T-helper 1 cell treated with Interleukin-12 subunit alpha and Interleukin-12 subunit beta and Interleukin-4 antibody, amounts not matched to agents 30 μg/mL and 1 μg/mL, for 36 hours (primary cell): ENCODE results near the gene TEX51.

Source experiments
- H3K27ac Mint-ChIP-seq: one replicate; pipeline ENCODE4 v1.8.0; 2021; ENCODE audit warnings: mild to moderate bottlenecking, mixed read lengths
- H3K27me3 Mint-ChIP-seq: one replicate; pipeline ENCODE4 v1.8.0; 2021; ENCODE audit warnings: low read depth, mixed read lengths
- H3K36me3 Mint-ChIP-seq: one replicate; pipeline ENCODE4 v1.8.0; 2021; ENCODE audit warnings: low read depth, mixed read lengths
- H3K4me1 Mint-ChIP-seq: one replicate; pipeline ENCODE4 v1.8.0; 2021; ENCODE audit warnings: low read depth, mixed read lengths
- H3K4me3 Mint-ChIP-seq: one replicate; pipeline ENCODE4 v1.8.0; 2021; ENCODE audit warnings: mild to moderate bottlenecking, moderate library complexity, mixed read lengths
- H3K9me3 Mint-ChIP-seq: one replicate; pipeline ENCODE4 v1.8.0; 2021; ENCODE audit warnings: mixed read lengths

The TEX51 gene

GRCh38 chr2:126934809-126935208 lies 36.1 kb downstream of the TEX51 start:
- no peaks in the 10 kb centered on the region for H3K36me3 Mint-ChIP-seq
- H3K27ac Mint-ChIP-seq: no peak overlapping the region
- H3K4me3 Mint-ChIP-seq: no peak overlapping the region
- no peaks in the 10 kb centered on the region for H3K9me3 Mint-ChIP-seq
- H3K27me3 Mint-ChIP-seq: peaks cover 5% of the 10 kb centered on the region
- H3K4me1 Mint-ChIP-seq: no peaks in the 10 kb centered on the region

DNA sequence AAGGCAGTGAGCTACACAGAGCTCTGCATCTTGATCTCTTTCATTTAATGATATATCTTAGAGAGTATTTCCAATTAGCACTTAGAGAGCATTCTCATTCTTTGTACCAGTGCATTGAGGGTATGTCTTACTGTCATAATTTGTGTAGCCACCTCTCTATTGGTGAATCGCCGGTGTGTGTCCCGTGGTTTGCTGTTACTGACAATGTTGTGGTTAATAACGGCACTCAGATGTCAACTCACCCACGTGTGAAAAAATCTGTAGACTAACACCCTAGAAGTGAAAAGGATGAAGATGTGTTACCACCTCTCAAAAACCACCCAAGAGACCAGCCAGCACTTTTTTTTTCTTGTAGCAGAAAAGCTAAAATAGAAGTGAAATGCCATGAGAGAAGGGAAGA lies 37.1 kb downstream of the TEX51 start:
- Mint-ChIP-seq H3K4me1 (no peaks in the 10 kb centered on the region), H3K36me3 (no peaks in the 10 kb centered on the region), H3K27me3 (no peaks in the 10 kb centered on the region), H3K27ac (no peak overlapping the region), H3K9me3 (no peaks in the 10 kb centered on the region), H3K4me3 (no peak overlapping the region)

DNA sequence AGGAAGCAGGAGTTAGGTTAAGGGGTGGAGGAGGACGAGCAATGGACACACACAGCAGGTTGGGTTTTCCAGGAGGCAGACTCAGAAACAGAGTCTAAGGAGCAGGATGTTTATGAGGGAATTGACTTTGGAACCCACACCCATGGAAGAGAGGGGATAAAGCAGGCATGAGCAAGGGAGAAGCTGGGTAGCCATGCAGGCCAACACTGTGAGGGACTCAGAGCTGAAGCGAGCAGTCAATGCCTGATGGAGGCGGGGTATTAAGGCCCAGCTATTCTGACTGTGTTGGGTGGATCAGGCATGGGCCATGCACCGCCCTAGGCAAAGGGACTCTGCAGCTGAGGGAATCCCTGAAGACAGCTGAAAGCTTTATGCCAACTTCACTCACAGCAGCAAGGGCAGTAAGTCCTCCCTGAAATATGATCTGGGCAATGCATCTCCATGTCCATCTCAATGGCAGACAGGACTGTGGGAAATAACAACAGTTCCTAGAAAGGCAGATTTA lies 37.6 kb downstream of the TEX51 start:
- Mint-ChIP-seq H3K9me3 (no peaks in the 10 kb centered on the region), H3K27me3 (no peaks in the 10 kb centered on the region), H3K4me1 (no peaks in the 10 kb centered on the region), H3K4me3 (no peak overlapping the region), H3K36me3 (no peaks in the 10 kb centered on the region), H3K27ac (no peak overlapping the region)

DNA sequence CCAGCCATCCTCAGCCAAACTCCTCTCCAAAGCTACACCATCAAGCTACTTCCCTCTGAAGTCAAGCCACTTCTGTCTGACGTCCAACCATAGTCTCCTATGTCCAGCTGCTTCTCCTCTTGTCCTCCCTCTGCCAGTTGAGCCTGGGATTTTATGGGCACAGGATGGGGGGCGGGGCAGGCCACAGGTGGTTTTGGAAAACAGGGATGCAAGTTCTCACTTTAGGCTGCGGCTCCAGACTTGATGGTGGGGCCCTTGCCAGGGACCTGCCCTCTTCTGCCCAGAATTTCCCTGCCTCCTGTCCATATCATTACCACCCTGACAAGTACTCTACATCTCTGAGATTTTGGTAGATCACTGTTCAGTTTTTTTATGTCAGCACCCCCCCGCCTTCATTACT lies 41.6 kb downstream of the TEX51 start:
- H3K27me3 Mint-ChIP-seq: peaks cover 4% of the 10 kb centered on the region
- H3K4me1 Mint-ChIP-seq: no peaks in the 10 kb centered on the region
- no peak overlapping the region for H3K27ac Mint-ChIP-seq
- peaks cover 8% of the 10 kb centered on the region for H3K9me3 Mint-ChIP-seq
- no peak overlapping the region for H3K4me3 Mint-ChIP-seq
- no peaks in the 10 kb centered on the region for H3K36me3 Mint-ChIP-seq

GRCh38 chr2:126942427-126943203 lies 43.9 kb downstream of the TEX51 start:
- Mint-ChIP-seq H3K4me3 (no peak overlapping the region), H3K36me3 (no peaks in the 10 kb centered on the region), H3K4me1 (no peaks in the 10 kb centered on the region), H3K27ac (no peak overlapping the region), H3K9me3 (peaks cover 8% of the 10 kb centered on the region), H3K27me3 (peaks cover 4% of the 10 kb centered on the region)

GRCh38 chr2:126943612-126944348 lies 45.1 kb downstream of the TEX51 start:
- no peaks in the 10 kb centered on the region for H3K36me3 Mint-ChIP-seq
- H3K27me3 Mint-ChIP-seq: peaks cover 4% of the 10 kb centered on the region
- H3K4me1 Mint-ChIP-seq: no peaks in the 10 kb centered on the region
- H3K27ac Mint-ChIP-seq: no peak overlapping the region
- H3K4me3 Mint-ChIP-seq: no peak overlapping the region
- peaks cover 8% of the 10 kb centered on the region for H3K9me3 Mint-ChIP-seq

GRCh38 chr2:126945118-126945517 lies 46.4 kb downstream of the TEX51 start:
- Mint-ChIP-seq H3K27me3 (peaks cover 4% of the 10 kb centered on the region), H3K27ac (no peak overlapping the region)

DNA sequence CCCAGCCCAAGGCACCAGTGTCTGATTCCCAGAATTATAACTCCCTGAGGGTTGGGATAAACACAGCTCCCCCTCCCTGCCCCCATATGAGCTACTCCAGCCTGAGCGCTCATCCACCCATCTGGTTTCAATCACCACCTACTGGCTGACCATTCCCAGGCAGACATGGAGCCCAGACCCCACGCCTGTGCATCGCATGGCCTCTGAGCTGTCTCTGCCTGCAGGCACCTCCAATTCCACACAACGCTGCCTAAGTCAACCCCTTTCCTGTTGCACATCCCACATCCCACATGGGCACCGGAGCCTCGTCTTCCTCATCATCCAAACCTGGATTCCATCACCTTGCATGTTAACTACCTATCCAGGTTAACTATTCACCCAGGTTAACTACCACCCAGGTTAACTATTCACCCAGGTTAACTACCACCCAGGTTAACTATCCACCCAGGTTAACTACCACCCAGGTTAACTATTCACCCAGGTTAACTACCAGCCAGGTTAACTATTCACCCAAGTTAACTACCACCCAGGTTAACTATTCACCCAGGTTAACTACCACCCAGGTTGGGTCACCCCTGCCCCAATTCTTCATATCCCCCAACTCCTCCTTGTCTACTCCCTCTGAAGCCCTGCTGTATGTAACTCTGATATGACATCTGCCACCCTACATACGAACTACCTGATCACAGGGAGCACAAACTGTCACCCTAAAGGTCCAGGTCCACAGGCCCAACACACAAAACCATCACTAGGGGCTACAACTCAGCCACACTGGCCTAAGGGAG lies 47.8 kb downstream of the TEX51 start:
- Mint-ChIP-seq H3K4me3 (no peak overlapping the region), H3K27ac (no peak overlapping the region), H3K4me1 (no peaks in the 10 kb centered on the region), H3K9me3 (peaks cover 8% of the 10 kb centered on the region), H3K36me3 (no peaks in the 10 kb centered on the region), H3K27me3 (peaks cover 4% of the 10 kb centered on the region)

More at GRCh38 chr2:126945118-126945517, 46.4 kb downstream of the TEX51 start:
- Mint-ChIP-seq H3K9me3 (peaks cover 8% of the 10 kb centered on the region), H3K36me3 (no peaks in the 10 kb centered on the region), H3K4me1 (no peaks in the 10 kb centered on the region), H3K4me3 (no peak overlapping the region)

- Mint-ChIP-seq H3K36me3 (no peaks in the 10 kb centered on the region), H3K27me3 (peaks cover 4% of the 10 kb centered on the region), H3K27ac (no peak overlapping the region), H3K4me3 (no peak overlapping the region), H3K9me3 (peaks cover 8% of the 10 kb centered on the region), H3K4me1 (no peaks in the 10 kb centered on the region)
Measured at GRCh38 chr2:126947103-126947429, 48.4 kb downstream of the TEX51 start.

DNA sequence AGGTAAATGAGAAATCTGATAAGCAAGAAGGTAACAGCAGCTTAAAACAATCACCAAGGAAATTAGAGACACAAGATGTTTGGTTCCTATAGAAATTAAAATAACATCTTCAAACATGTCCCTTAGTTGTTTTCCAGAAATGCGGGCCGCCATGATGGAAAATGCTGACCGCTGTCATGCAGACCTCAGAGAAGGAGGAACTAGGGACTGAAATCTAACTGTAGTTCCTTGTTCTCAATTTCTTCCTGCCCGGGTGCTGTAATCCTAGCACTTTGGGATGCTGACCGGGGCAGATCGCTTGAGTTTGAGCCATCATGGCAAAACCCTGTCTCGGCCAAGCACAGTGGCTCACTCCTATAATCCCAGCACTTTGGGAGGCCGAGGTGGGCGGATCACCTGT lies 51.1 kb downstream of the TEX51 start:
- no peak overlapping the region for H3K4me3 Mint-ChIP-seq
- H3K27ac Mint-ChIP-seq: no peak overlapping the region
- no peaks in the 10 kb centered on the region for H3K9me3 Mint-ChIP-seq
- no peaks in the 10 kb centered on the region for H3K36me3 Mint-ChIP-seq
- no peaks in the 10 kb centered on the region for H3K4me1 Mint-ChIP-seq
- peaks cover 6% of the 10 kb centered on the region for H3K27me3 Mint-ChIP-seq

DNA sequence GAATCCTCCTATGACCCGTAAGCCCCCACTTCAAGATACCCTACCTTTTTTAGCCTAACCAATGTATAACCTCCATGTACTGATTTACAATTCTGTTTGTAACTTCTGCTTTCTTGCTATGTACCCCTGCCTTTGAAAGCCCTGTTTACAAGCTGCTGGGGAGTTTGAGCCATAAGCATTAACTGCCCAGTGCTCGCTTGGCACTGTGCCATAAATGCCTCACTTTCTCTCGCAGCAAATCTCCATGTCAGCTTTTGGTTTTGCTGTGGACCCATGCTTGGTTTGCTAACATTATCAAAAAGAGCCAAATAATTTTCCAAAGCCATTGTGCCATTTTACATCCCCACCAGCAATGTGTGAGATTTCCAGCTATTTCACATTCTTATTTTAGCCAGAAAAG lies 51.8 kb downstream of the TEX51 start:
- no peak overlapping the region for H3K27ac Mint-ChIP-seq
- peaks cover 6% of the 10 kb centered on the region for H3K27me3 Mint-ChIP-seq
- no peaks in the 10 kb centered on the region for H3K9me3 Mint-ChIP-seq

More for the DNA sequence above, 51.8 kb downstream of the TEX51 start:
- Mint-ChIP-seq H3K4me1 (no peaks in the 10 kb centered on the region), H3K36me3 (no peaks in the 10 kb centered on the region), H3K4me3 (no peak overlapping the region)
